ENCODE data around the gene ADTRP.

Gene ADTRP

GRCh38 chr6:11754625-11755271 lies 23.9 kb downstream of the ADTRP start:
- no peak for DNase-seq

GRCh38 chr6:11753798-11754197 lies 24.8 kb downstream of the ADTRP start:
- no peak for DNase-seq

GRCh38 chr6:11752360-11752759 lies 26.2 kb downstream of the ADTRP start:
- DNase-seq = no peak

GRCh38 chr6:11750682-11751081 lies 27.9 kb downstream of the ADTRP start:
- no peak for DNase-seq

- DNase-seq = no peak
Observed at GRCh38 chr6:11748591-11749210, 29.9 kb downstream of the ADTRP start.

GRCh38 chr6:11747021-11747420 lies 31.6 kb downstream of the ADTRP start:
- DNase-seq = no peak

- no peak for DNase-seq
Observed at GRCh38 chr6:11744753-11745152, 33.9 kb downstream of the ADTRP start.

GRCh38 chr6:11744101-11744500 lies 34.5 kb downstream of the ADTRP start:
- DNase-seq = no peak

GRCh38 chr6:11740875-11741274 lies 37.7 kb downstream of the ADTRP start:
- DNase-seq = no peak

- no peak for DNase-seq
Observed at GRCh38 chr6:11738661-11739375, 39.8 kb downstream of the ADTRP start.

GRCh38 chr6:11738234-11738633 lies 40.4 kb downstream of the ADTRP start:
- no peak for DNase-seq

GRCh38 chr6:11736601-11737000 lies 42.0 kb downstream of the ADTRP start:
- no peak for DNase-seq

GRCh38 chr6:11734861-11735613 lies 43.6 kb downstream of the ADTRP start:
- no peak for DNase-seq

GRCh38 chr6:11732036-11732631 lies 46.5 kb downstream of the ADTRP start:
- no peak for DNase-seq

GRCh38 chr6:11731423-11731822 lies 47.2 kb downstream of the ADTRP start:
- DNase-seq = no peak

- no peak for DNase-seq
Observed at GRCh38 chr6:11730641-11731040, 48.0 kb downstream of the ADTRP start.

GRCh38 chr6:11729076-11729475 lies 49.5 kb downstream of the ADTRP start:
- DNase-seq = no peak

GRCh38 chr6:11727998-11728961 lies 50.3 kb downstream of the ADTRP start:
- no peak for DNase-seq

- no peak for DNase-seq
Observed at GRCh38 chr6:11727346-11727997, 51.1 kb downstream of the ADTRP start.

- DNase-seq = no peak
Observed at GRCh38 chr6:11724286-11724685, 54.3 kb downstream of the ADTRP start.

Measured in T-helper 9 cell (primary cell).